ENCODE data around the gene HTR3A.
"Not testable (repeated sequence)": the region's sequence is repeated elsewhere in the genome, so short reads cannot be mapped to it uniquely, and the experiment has no call there.

HTR3A gene

GRCh38 chr11:113974741-113975470 is at the start of gene HTR3A:
TSS of gene HTR3A (plus strand) at chr11:113975108. CDS start at chr11:113975326, 218 bp downstream.
- DNase-seq (ENCODE audit: low spot score), result no peak

GRCh38 chr11:113926273-113927197 is 48.4 kb upstream of the HTR3A start:
- no peak for DNase-seq (ENCODE audit: low spot score)

GRCh38 chr11:113928311-113928710 is 46.6 kb upstream of the HTR3A start:
- no peak for DNase-seq (ENCODE audit: low spot score)

GRCh38 chr11:113932788-113933187 is 42.1 kb upstream of the HTR3A start:
- no peak for DNase-seq (ENCODE audit: low spot score)

- not testable (repeated sequence) for DNase-seq (ENCODE audit: low spot score)
Measured at GRCh38 chr11:113934193-113934592, 40.7 kb upstream of the HTR3A start.

- DNase-seq (ENCODE audit: low spot score), result no peak
Measured at GRCh38 chr11:113934761-113935160, 40.1 kb upstream of the HTR3A start.

GRCh38 chr11:113935858-113936257 is 39.0 kb upstream of the HTR3A start:
- no peak for DNase-seq (ENCODE audit: low spot score)

GRCh38 chr11:113937918-113938317 is 37.0 kb upstream of the HTR3A start:
- no peak for DNase-seq (ENCODE audit: low spot score)

- no peak for DNase-seq (ENCODE audit: low spot score)
Measured at GRCh38 chr11:113942256-113942655, 32.7 kb upstream of the HTR3A start.

- not testable (repeated sequence) for DNase-seq (ENCODE audit: low spot score)
Measured at GRCh38 chr11:113946162-113946561, 28.7 kb upstream of the HTR3A start.

GRCh38 chr11:113947994-113948393 is 26.9 kb upstream of the HTR3A start:
- no peak for DNase-seq (ENCODE audit: low spot score)

GRCh38 chr11:113949891-113950290 is 25.0 kb upstream of the HTR3A start:
- DNase-seq (ENCODE audit: low spot score), result no peak

GRCh38 chr11:113951537-113951936 is 23.4 kb upstream of the HTR3A start:
- no peak for DNase-seq (ENCODE audit: low spot score)

GRCh38 chr11:113952070-113952469 is 22.8 kb upstream of the HTR3A start:
- no peak for DNase-seq (ENCODE audit: low spot score)

- no peak for DNase-seq (ENCODE audit: low spot score)
Measured at GRCh38 chr11:113952588-113952987, 22.3 kb upstream of the HTR3A start.

GRCh38 chr11:113954235-113954634 is 20.7 kb upstream of the HTR3A start:
- DNase-seq (ENCODE audit: low spot score), result no peak

- DNase-seq (ENCODE audit: low spot score), result no peak
Measured at GRCh38 chr11:113956986-113957385, 17.9 kb upstream of the HTR3A start.

GRCh38 chr11:113960702-113961330 is 14.1 kb upstream of the HTR3A start:
- DNase-seq (ENCODE audit: low spot score), result no peak

GRCh38 chr11:113967361-113967760 is 7.5 kb upstream of the HTR3A start:
- DNase-seq (ENCODE audit: low spot score), result no peak

GRCh38 chr11:113971506-113972195 is 3.3 kb upstream of the HTR3A start:
- no peak for DNase-seq (ENCODE audit: low spot score)

GRCh38 chr11:113977071-113977490 is 2.2 kb downstream of the HTR3A start:
- DNase-seq (ENCODE audit: low spot score), result no peak

- no peak for DNase-seq (ENCODE audit: low spot score)
Measured at GRCh38 chr11:113977701-113978100, 2.8 kb downstream of the HTR3A start.
